WTC11 (cell line): Measurements from ENCODE around the gene GABRG3.

Experiments
- ATF3 ChIP-seq: sonication (generic); formaldehyde crosslinking; conservative IDR thresholded peaks from 2 replicates; pipeline ENCODE4 v1.8.1; 2022; ENCODE audit warnings: mild to moderate bottlenecking, missing genetic modification reagents
- CREM ChIP-seq: sonication (generic); formaldehyde crosslinking; IDR thresholded peaks from 2 replicates; pipeline ENCODE4 v1.8.1; 2022; ENCODE audit warnings: mild to moderate bottlenecking, missing genetic modification reagents, moderate library complexity
- CTCF ChIP-seq: fragments of 200-600 bp; IDR thresholded peaks from 2 replicates; pipeline ENCODE4 v1.8.0; 2022; ENCODE audit warnings: antibody characterized with exemption
- ETV6 ChIP-seq: sonication (generic); formaldehyde crosslinking; IDR thresholded peaks from 2 replicates; pipeline ENCODE4 v1.8.1; 2022; ENCODE audit warnings: mild to moderate bottlenecking, missing genetic modification reagents
- SMAD4 ChIP-seq: sonication (generic); formaldehyde crosslinking; IDR thresholded peaks from 2 replicates; pipeline ENCODE4 v1.8.0; 2022; ENCODE audit warnings: mild to moderate bottlenecking, missing genetic modification reagents
- SP1 ChIP-seq: sonication (generic); formaldehyde crosslinking; conservative IDR thresholded peaks from 2 replicates; pipeline ENCODE4 v1.8.1; 2022; ENCODE audit warnings: missing genetic modification reagents
- TP53 ChIP-seq: sonication (generic); formaldehyde crosslinking; IDR thresholded peaks from 2 replicates; pipeline ENCODE4 v1.8.1; 2023; ENCODE audit warnings: mild to moderate bottlenecking, missing genetic modification reagents
- TF ChIP-seq, protein P1 (sequence below): sonication (generic); formaldehyde crosslinking; IDR thresholded peaks from 2 replicates; pipeline ENCODE4 v1.8.0; 2022; ENCODE audit warnings: mild to moderate bottlenecking, missing genetic modification reagents
- TF ChIP-seq, protein P2 (sequence below): sonication (generic); formaldehyde crosslinking; IDR thresholded peaks from 2 replicates; pipeline ENCODE4 v1.8.1; 2023; ENCODE audit warnings: mild to moderate bottlenecking, missing genetic modification reagents, moderate library complexity
- TF ChIP-seq, protein P3 (sequence below): sonication (generic); formaldehyde crosslinking; IDR thresholded peaks from 2 replicates; pipeline ENCODE4 v1.8.0; 2022; ENCODE audit warnings: missing genetic modification reagents
- TF ChIP-seq, protein P4 (sequence below): sonication (generic); formaldehyde crosslinking; IDR thresholded peaks from 2 replicates; pipeline ENCODE4 v1.8.1; 2023; ENCODE audit warnings: mild to moderate bottlenecking, moderate library complexity, missing genetic modification reagents

DNA sequence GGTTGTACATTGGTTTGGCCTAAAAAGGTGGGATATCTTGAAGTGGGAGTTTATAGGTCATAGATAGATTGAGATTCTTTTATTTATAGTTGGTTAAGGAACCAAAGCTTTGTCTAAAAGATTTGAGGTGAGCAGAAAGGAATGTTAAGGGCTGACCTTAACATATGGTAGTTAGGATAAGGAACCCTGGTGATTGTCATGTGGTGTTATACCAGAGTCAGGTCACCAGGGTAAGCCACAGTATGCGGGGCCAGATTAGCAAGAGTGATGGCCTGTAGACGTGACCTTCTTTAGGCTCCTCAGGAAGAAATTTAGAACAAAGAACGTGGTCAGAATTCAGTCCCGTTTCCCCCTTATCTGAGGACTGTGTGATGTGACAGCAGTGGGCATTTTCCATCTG, 249.2 kb downstream of the GABRG3 start:
- TF ChIP-seq, protein P1, sequence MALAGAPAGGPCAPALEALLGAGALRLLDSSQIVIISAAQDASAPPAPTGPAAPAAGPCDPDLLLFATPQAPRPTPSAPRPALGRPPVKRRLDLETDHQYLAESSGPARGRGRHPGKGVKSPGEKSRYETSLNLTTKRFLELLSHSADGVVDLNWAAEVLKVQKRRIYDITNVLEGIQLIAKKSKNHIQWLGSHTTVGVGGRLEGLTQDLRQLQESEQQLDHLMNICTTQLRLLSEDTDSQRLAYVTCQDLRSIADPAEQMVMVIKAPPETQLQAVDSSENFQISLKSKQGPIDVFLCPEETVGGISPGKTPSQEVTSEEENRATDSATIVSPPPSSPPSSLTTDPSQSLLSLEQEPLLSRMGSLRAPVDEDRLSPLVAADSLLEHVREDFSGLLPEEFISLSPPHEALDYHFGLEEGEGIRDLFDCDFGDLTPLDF (CRISPR knock-in tag): no peak
- TF ChIP-seq CREM: no peak
- TF ChIP-seq TP53: no peak
- TF ChIP-seq, protein P2, sequence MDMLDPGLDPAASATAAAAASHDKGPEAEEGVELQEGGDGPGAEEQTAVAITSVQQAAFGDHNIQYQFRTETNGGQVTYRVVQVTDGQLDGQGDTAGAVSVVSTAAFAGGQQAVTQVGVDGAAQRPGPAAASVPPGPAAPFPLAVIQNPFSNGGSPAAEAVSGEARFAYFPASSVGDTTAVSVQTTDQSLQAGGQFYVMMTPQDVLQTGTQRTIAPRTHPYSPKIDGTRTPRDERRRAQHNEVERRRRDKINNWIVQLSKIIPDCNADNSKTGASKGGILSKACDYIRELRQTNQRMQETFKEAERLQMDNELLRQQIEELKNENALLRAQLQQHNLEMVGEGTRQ (CRISPR knock-in tag): no peak
- no peak for TF ChIP-seq CTCF
- TF ChIP-seq, protein P3, sequence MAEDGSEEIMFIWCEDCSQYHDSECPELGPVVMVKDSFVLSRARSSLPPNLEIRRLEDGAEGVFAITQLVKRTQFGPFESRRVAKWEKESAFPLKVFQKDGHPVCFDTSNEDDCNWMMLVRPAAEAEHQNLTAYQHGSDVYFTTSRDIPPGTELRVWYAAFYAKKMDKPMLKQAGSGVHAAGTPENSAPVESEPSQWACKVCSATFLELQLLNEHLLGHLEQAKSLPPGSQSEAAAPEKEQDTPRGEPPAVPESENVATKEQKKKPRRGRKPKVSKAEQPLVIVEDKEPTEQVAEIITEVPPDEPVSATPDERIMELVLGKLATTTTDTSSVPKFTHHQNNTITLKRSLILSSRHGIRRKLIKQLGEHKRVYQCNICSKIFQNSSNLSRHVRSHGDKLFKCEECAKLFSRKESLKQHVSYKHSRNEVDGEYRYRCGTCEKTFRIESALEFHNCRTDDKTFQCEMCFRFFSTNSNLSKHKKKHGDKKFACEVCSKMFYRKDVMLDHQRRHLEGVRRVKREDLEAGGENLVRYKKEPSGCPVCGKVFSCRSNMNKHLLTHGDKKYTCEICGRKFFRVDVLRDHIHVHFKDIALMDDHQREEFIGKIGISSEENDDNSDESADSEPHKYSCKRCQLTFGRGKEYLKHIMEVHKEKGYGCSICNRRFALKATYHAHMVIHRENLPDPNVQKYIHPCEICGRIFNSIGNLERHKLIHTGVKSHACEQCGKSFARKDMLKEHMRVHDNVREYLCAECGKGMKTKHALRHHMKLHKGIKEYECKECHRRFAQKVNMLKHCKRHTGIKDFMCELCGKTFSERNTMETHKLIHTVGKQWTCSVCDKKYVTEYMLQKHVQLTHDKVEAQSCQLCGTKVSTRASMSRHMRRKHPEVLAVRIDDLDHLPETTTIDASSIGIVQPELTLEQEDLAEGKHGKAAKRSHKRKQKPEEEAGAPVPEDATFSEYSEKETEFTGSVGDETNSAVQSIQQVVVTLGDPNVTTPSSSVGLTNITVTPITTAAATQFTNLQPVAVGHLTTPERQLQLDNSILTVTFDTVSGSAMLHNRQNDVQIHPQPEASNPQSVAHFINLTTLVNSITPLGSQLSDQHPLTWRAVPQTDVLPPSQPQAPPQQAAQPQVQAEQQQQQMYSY (CRISPR knock-in tag): no peak
- TF ChIP-seq, protein P4, sequence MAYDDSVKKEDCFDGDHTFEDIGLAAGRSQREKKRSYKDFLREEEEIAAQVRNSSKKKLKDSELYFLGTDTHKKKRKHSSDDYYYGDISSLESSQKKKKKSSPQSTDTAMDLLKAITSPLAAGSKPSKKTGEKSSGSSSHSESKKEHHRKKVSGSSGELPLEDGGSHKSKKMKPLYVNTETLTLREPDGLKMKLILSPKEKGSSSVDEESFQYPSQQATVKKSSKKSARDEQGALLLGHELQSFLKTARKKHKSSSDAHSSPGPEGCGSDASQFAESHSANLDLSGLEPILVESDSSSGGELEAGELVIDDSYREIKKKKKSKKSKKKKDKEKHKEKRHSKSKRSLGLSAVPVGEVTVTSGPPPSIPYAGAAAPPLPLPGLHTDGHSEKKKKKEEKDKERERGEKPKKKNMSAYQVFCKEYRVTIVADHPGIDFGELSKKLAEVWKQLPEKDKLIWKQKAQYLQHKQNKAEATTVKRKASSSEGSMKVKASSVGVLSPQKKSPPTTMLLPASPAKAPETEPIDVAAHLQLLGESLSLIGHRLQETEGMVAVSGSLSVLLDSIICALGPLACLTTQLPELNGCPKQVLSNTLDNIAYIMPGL (CRISPR knock-in tag): no peak
- no peak for TF ChIP-seq ATF3 (CRISPR knock-in tag)
- TF ChIP-seq ETV6 (CRISPR knock-in tag): no peak
- TF ChIP-seq SMAD4 (CRISPR knock-in tag): no peak
- no peak for TF ChIP-seq SP1
